WERI-Rb-1 (cell line): Measurements from ENCODE around the gene MYADML2.

Experiments
- DNase-seq: peaks from one replicate; pipeline ENCODE4 v3.0.0-alpha.2; 2020
- H3K27ac ChIP-seq: fragments of 250-450 bp; sonication (Bioruptor Pico); 2 replicates; pipeline ENCODE4 v1.5.1; 2020; ENCODE audit warnings: mild to moderate bottlenecking, moderate library complexity
- H3K27me3 ChIP-seq: fragments of 250-450 bp; sonication (Bioruptor Pico); 2 replicates; pipeline ENCODE4 v1.5.1; 2021; ENCODE audit warnings: mild to moderate bottlenecking, low read depth, moderate library complexity; ENCODE audit not compliant: insufficient read depth, severe bottlenecking
- H3K36me3 ChIP-seq: fragments of 250-450 bp; sonication (Bioruptor Pico); 2 replicates; pipeline ENCODE4 v1.5.1; 2020; ENCODE audit warnings: mild to moderate bottlenecking, moderate library complexity
- H3K4me3 ChIP-seq: 2 replicates; pipeline ENCODE4 v1.5.1; 2011; ENCODE audit warnings: low read depth, mild to moderate bottlenecking, control low read depth, low read length
- H3K9me3 ChIP-seq: fragments of 250-450 bp; sonication (Bioruptor Pico); 2 replicates; pipeline ENCODE4 v1.5.1; 2021; ENCODE audit warnings: mild to moderate bottlenecking, moderate library complexity; ENCODE audit not compliant: severe bottlenecking
- TF ChIP-seq, protein P1 (sequence below): IDR thresholded peaks from 2 replicates; pipeline ENCODE4 v1.5.1; 2011; ENCODE audit warnings: low read depth, mild to moderate bottlenecking, control low read depth, inconsistent platforms, low read length

MYADML2 gene, protein sequence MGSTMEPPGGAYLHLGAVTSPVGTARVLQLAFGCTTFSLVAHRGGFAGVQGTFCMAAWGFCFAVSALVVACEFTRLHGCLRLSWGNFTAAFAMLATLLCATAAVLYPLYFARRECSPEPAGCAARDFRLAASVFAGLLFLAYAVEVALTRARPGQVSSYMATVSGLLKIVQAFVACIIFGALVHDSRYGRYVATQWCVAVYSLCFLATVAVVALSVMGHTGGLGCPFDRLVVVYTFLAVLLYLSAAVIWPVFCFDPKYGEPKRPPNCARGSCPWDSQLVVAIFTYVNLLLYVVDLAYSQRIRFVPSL

DNA sequence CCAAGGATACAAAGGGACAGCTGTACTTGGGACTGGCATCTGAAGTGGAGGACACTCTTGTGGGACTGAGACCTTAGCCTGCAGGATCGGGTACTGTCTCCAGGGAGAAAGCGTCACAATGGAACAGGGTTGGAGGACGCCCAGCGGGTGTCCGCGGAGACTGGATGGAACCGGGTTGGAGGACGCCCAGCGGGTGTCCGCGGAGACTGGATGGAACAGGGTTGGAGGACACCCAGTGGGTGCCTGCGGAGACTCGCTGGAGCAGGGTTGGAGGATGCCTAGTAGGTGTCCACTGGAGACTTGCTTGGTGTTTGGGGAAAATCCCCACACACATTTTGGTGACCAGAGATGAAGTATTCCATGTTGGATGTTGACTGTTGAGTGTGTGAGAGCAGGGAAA is at the start of gene MYADML2:
TSS of gene MYADML2 (minus strand) at position 45 of the 400 bp plus-strand sequence. CDS start 5,492 bp downstream, outside the sequence.
- H3K27me3 ChIP-seq: no peaks in the 10 kb centered on the region

DNA sequence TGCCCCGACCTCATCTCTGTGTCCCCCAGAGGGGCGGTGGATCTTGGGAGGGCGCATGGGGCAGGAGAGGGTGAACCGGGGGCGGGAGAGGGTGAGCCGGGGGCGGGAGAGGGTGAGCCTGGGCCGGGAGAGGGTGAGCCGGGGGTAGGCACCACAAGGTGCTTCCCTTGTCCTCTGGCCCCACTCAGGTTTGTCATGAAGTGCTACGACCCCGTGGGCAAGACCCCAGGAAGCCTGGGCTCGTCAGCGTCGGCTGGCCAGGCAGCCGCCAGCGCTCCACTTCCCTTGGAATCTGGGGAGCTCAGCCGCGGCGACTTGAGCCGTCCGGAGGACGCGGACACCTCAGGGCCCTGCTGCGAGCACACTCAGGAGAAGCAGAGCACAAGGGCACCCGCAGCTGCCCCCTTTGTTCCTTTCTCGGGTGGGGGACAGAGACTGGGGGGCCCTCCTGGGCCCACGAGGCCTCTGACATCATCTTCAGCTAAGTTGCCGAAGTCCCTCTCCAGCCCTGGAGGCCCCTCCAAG is 49.3 kb upstream of the MYADML2 start:
- Histone ChIP-seq H3K4me3 (no peak overlapping the region), H3K9me3 (no peaks in the 10 kb centered on the region), H3K36me3 (peaks cover 36% of the 10 kb centered on the region), H3K27ac (no peak overlapping the region), H3K27me3 (no peaks in the 10 kb centered on the region)
- peak; percentile 6 for DNase-seq
- TF ChIP-seq, protein P1, sequence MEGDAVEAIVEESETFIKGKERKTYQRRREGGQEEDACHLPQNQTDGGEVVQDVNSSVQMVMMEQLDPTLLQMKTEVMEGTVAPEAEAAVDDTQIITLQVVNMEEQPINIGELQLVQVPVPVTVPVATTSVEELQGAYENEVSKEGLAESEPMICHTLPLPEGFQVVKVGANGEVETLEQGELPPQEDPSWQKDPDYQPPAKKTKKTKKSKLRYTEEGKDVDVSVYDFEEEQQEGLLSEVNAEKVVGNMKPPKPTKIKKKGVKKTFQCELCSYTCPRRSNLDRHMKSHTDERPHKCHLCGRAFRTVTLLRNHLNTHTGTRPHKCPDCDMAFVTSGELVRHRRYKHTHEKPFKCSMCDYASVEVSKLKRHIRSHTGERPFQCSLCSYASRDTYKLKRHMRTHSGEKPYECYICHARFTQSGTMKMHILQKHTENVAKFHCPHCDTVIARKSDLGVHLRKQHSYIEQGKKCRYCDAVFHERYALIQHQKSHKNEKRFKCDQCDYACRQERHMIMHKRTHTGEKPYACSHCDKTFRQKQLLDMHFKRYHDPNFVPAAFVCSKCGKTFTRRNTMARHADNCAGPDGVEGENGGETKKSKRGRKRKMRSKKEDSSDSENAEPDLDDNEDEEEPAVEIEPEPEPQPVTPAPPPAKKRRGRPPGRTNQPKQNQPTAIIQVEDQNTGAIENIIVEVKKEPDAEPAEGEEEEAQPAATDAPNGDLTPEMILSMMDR: no peak

More for the DNA sequence above, at the start of gene MYADML2:
- H3K9me3 ChIP-seq: peaks cover 4% of the 10 kb centered on the region
- H3K4me3 ChIP-seq: no peak within 1 kb of the TSS
- DNase-seq: no peak
- TF ChIP-seq, protein P1: no peak
- H3K27ac ChIP-seq: no peak within 1 kb of the TSS
- H3K36me3 ChIP-seq: peaks cover 2% of the 10 kb centered on the region

DNA sequence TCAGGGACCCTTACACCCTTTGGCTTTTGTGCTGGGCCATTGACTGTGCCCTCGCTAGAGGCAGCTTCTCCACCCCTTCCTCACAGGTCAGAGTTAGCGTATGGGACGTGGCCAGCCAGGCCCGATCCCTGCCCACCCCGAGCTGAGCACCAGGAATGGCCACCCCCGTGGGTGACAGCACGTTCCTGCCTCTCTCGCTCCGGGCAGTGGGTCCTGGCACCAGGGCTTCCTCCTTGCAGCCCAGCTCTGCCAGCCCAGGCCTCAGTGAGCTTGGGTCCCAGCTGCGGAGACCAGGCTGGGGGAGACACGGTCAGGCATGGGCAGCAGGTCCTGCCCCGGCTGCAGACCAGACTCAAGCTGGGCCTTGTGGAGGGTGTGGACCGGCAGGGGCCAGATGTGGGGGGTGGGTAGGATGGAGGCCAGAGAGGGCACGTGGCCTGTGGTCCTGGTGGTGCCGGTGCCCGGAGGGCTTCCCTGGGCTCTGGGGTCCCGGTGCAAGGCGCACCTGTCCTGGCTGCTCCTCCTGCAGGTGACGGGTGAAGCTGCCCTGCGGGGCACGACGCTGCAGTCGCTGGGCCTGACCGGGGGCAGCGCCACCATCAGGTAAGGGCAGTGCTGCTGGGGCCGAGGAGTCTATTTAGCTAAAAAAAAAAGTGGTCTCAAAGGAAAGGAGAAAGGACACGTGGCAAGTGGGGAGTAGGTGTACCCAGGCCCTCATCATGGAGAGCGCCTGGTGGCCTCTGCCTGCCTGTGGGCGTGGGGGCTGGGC is 48.6 kb upstream of the MYADML2 start:
- no peak overlapping the region for H3K27ac ChIP-seq
- peak; percentile 12 for DNase-seq
- TF ChIP-seq, protein P1: no peak

DNA sequence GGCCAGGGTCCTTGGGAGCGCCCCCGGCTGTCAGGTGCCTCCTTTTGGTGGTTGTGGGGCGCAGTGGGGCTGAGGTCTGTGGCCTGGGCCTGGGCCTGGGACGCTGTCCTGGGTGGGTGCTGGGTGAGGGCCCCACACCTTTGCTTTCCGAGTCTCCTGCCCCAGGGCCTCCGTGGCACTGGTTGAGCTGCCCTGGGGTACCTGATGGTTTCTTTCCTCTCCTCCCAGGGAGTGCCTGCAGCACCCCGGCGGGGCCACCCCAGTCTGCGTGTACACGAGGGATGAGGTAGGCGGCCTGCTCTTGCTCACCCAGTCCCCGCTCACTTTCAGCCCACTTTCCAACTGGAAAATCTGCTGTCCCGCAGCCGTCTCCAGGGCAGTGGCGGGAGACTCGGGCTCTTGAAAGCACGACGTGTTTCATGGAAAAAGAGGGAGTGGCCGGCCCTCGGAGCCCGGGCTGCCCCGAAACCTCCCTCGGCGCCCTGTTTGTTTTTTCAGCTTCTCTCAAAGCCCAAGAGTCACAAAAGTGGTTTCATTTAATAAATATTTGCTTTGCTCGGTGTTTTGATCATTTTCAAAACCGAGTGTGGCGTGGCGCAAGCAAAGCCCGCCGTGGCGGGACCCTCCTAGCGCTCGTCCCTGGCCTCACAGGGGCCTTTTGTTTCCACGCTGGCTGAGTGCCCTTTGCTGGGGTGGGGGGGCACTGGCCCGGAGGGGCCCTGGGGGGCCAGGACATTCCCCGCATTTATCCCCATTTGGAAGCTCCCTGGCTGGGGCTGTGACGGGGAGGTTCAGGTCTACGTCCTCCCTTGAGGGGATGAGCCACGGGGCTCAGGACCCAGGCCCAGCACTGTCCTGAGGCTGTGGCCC is 47.8 kb upstream of the MYADML2 start:
- 0 out of 2 replicates have a peak overlapping the region, but pooled peaks have one; percentile 5 for H3K27ac ChIP-seq
- H3K4me3 ChIP-seq: no peak overlapping the region
- H3K9me3 ChIP-seq: no peaks in the 10 kb centered on the region
- peaks cover 47% of the 10 kb centered on the region for H3K36me3 ChIP-seq
- DNase-seq: peak; percentile 7
- no peaks in the 10 kb centered on the region for H3K27me3 ChIP-seq
- TF ChIP-seq, protein P1: no peak

More for the DNA sequence above, 48.6 kb upstream of the MYADML2 start:
- no peaks in the 10 kb centered on the region for H3K9me3 ChIP-seq
- no peaks in the 10 kb centered on the region for H3K27me3 ChIP-seq
- H3K36me3 ChIP-seq: peaks cover 42% of the 10 kb centered on the region
- no peak overlapping the region for H3K4me3 ChIP-seq

DNA sequence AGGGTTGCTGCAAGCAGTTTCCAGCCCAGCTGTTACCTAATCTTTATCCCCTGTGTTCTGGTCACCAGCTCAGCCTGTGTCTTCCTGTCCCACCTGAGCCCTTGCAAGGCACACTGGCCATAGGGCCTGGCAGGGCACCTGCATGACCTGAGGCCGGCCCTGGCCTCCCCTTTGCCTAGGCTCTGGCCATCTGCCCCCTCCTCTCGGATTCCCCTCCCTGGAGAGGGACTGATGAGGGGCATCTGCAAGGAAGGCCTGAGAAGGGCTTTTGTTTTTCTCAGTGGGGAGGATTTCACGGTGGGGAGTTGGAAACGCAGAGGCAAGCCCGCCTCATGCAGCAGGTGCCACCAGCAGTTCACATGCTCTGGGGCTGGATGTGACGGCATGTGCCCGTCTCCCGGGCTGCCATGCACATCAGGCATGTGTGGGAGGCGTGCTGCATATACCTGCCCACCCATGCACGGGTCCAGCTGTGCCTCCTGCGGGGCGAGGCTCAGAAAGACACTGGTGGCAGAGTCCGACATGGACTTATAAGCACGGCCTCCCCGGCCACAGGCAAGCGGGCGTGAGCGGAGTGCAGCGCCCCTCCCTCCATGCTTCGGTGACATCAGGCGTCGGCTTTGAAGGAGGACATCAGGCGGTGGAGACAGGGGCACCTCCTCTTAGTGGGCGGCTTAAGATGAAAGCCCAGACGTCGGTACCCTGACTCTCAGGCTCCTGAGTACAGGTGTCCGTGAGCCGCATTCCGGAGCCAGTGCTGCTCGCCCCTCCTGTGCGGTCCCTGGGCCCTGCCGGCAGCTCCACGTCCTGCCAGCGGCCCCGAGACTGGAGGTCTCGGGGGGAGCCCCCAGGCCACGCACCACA is 46.9 kb upstream of the MYADML2 start:
- peak; percentile 11 for DNase-seq
- Histone ChIP-seq H3K27ac (peak overlapping the region; percentile 46), H3K36me3 (peaks cover 54% of the 10 kb centered on the region), H3K9me3 (no peaks in the 10 kb centered on the region), H3K4me3 (no peak overlapping the region), H3K27me3 (no peaks in the 10 kb centered on the region)
- TF ChIP-seq, protein P1: no peak
